Glutamatergic neuron (in vitro differentiated cells): ENCODE results near the gene MYL1. TPM values are rescaled to one million over a fixed set of nuclear protein-coding genes. Genes with fewer than 3 reads are reported as not detected.

Source experiments
- DNase-seq: peaks from one replicate; pipeline ENCODE4 v3.0.0; 2022
- H3K27ac Mint-ChIP-seq: one replicate; pipeline ENCODE4 v1.8.0; 2020; ENCODE audit warnings: mild to moderate bottlenecking, mixed read lengths, inconsistent platforms; ENCODE audit not compliant: unreplicated experiment
- H3K27me3 Mint-ChIP-seq: one replicate; pipeline ENCODE4 v1.8.0; 2020; ENCODE audit warnings: mild to moderate bottlenecking, moderate library complexity, mixed read lengths, inconsistent platforms; ENCODE audit not compliant: unreplicated experiment
- H3K36me3 Mint-ChIP-seq: one replicate; pipeline ENCODE4 v1.8.0; 2020; ENCODE audit warnings: mild to moderate bottlenecking, mixed read lengths, inconsistent platforms; ENCODE audit not compliant: unreplicated experiment
- H3K4me1 Mint-ChIP-seq: one replicate; pipeline ENCODE4 v1.8.0; 2020; ENCODE audit warnings: mild to moderate bottlenecking, low read depth, mixed read lengths, inconsistent platforms; ENCODE audit not compliant: unreplicated experiment
- H3K4me3 Mint-ChIP-seq: one replicate; pipeline ENCODE4 v1.8.0; 2020; ENCODE audit warnings: mild to moderate bottlenecking, mixed read lengths, inconsistent platforms; ENCODE audit not compliant: unreplicated experiment
- H3K9me3 Mint-ChIP-seq: one replicate; pipeline ENCODE4 v1.8.0; 2020; ENCODE audit warnings: mild to moderate bottlenecking, moderate library complexity, mixed read lengths, inconsistent platforms; ENCODE audit not compliant: unreplicated experiment
- total RNA-seq: library from RNA; stranded (reverse); fragmentation: NEBNext Ultra II Directional; extraction: Animal tissue kit (Norgen Biotek cat#: 25700); gene quantifications from one replicate; pipeline ENCODE4 v1.2.1, GENCODE V29; 2021; ENCODE audit not compliant: unreplicated experiment
- TF ChIP-seq, protein P1 (sequence below): fragments of 200-600 bp; sonication (generic); IDR thresholded peaks from one replicate; pipeline ENCODE4 v1.5.0; 2021; ENCODE audit not compliant: partially characterized antibody, unreplicated experiment

MYL1 gene
- total RNA-seq, 1 donor from 2014 or later, result not detected

DNA sequence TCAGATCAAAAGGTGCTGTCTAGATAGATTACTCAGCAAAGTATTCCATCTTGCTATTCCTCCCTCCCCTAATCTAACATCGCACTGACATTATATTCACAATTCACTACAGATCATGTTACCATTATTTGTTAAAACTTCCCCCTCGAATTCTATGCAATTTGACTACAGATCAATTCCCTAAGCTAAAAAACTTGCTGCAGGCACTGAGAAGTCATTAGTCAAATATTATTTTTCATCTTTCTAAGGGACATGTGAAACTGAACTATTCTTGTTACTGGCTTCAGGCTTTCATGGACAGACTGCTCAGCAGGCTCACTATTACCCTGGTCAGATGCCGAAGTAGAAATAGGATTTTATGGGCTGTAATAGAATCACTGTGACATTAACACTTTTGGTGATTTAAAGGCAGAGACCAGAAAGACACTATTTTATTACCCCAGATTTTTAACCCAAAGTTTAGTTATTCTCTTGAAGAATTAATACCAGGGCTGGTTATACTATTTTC is 15.1 kb downstream of the MYL1 start:
- Mint-ChIP-seq H3K4me3 (no peak overlapping the region), H3K9me3 (no peaks in the 10 kb centered on the region), H3K27ac (no peak overlapping the region), H3K27me3 (no peaks in the 10 kb centered on the region), H3K4me1 (peaks cover 2% of the 10 kb centered on the region), H3K36me3 (no peaks in the 10 kb centered on the region)
- DNase-seq, result no peak
- TF ChIP-seq, protein P1, sequence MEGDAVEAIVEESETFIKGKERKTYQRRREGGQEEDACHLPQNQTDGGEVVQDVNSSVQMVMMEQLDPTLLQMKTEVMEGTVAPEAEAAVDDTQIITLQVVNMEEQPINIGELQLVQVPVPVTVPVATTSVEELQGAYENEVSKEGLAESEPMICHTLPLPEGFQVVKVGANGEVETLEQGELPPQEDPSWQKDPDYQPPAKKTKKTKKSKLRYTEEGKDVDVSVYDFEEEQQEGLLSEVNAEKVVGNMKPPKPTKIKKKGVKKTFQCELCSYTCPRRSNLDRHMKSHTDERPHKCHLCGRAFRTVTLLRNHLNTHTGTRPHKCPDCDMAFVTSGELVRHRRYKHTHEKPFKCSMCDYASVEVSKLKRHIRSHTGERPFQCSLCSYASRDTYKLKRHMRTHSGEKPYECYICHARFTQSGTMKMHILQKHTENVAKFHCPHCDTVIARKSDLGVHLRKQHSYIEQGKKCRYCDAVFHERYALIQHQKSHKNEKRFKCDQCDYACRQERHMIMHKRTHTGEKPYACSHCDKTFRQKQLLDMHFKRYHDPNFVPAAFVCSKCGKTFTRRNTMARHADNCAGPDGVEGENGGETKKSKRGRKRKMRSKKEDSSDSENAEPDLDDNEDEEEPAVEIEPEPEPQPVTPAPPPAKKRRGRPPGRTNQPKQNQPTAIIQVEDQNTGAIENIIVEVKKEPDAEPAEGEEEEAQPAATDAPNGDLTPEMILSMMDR, result no peak

DNA sequence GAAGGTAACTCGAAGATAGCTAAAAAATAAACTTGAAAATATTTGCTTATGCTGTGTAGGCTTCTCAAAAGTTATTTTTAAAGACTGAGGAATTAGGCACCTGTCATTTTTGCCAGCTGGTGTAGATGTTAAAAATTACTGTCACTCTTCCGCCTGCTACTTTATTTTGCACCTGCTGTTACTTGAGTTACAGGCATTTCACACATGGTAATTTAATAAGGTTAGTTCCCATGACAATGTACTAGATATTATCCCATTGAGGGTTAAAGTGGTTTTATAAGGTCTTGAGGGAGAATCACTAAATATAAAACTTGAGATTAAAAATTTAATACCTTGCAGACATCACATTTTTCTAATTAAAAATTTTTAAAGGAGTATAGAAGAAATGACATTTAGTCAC is 26.6 kb downstream of the MYL1 start:
- Mint-ChIP-seq H3K4me3 (no peak overlapping the region), H3K9me3 (no peaks in the 10 kb centered on the region), H3K27me3 (no peaks in the 10 kb centered on the region), H3K27ac (no peak overlapping the region), H3K4me1 (peaks cover 1% of the 10 kb centered on the region), H3K36me3 (no peaks in the 10 kb centered on the region)
- no peak for DNase-seq
- TF ChIP-seq, protein P1, result no peak

DNA sequence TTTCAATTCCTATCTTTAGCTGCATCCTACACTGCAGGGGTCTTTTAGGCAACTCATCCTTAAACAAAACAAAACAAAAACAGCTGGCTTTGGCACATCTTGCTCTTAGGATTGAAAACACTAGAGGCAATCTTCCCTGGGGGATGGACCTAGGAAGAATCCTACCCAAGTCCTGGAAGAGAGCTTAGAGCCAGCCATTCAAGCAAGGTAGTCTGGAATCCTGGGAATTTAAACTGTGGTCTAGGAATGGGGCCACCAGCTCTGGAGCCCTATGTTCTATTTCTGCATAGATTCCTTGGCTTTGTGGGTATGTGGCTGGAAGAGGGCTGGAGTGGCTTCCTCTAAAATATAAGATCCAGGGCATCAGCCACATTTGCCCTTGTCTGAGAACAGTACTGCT is 27.7 kb downstream of the MYL1 start:
- Mint-ChIP-seq H3K9me3 (no peaks in the 10 kb centered on the region), H3K36me3 (no peaks in the 10 kb centered on the region), H3K27me3 (no peaks in the 10 kb centered on the region), H3K27ac (no peak overlapping the region), H3K4me1 (peaks cover 1% of the 10 kb centered on the region), H3K4me3 (no peak overlapping the region)
- DNase-seq, result no peak
- TF ChIP-seq, protein P1, result no peak

- Mint-ChIP-seq H3K36me3 (no peaks in the 10 kb centered on the region), H3K27ac (no peak overlapping the region), H3K4me1 (peaks cover 1% of the 10 kb centered on the region), H3K4me3 (no peak overlapping the region), H3K27me3 (no peaks in the 10 kb centered on the region), H3K9me3 (no peaks in the 10 kb centered on the region)
- TF ChIP-seq, protein P1, result no peak
- DNase-seq, result no peak
Measured at GRCh38 chr2:210286123-210286680, 28.8 kb downstream of the MYL1 start.

GRCh38 chr2:210277133-210277532 is 37.8 kb downstream of the MYL1 start:
- Mint-ChIP-seq H3K4me3 (no peak overlapping the region), H3K36me3 (no peaks in the 10 kb centered on the region), H3K27me3 (no peaks in the 10 kb centered on the region), H3K4me1 (no peaks in the 10 kb centered on the region), H3K9me3 (peaks cover 2% of the 10 kb centered on the region), H3K27ac (no peak overlapping the region)
- DNase-seq, result no peak
- TF ChIP-seq, protein P1, result no peak
